HG03457 (cell line): ENCODE measurements around the gene PLCL2.

Source experiments
- ATAC-seq: cut with Tn5 transposase; IDR thresholded peaks from one replicate; pipeline ENCODE4 v1.9.1; 2021; ENCODE audit warnings: moderate number of reproducible peaks; ENCODE audit not compliant: unreplicated experiment

Gene PLCL2

DNA sequence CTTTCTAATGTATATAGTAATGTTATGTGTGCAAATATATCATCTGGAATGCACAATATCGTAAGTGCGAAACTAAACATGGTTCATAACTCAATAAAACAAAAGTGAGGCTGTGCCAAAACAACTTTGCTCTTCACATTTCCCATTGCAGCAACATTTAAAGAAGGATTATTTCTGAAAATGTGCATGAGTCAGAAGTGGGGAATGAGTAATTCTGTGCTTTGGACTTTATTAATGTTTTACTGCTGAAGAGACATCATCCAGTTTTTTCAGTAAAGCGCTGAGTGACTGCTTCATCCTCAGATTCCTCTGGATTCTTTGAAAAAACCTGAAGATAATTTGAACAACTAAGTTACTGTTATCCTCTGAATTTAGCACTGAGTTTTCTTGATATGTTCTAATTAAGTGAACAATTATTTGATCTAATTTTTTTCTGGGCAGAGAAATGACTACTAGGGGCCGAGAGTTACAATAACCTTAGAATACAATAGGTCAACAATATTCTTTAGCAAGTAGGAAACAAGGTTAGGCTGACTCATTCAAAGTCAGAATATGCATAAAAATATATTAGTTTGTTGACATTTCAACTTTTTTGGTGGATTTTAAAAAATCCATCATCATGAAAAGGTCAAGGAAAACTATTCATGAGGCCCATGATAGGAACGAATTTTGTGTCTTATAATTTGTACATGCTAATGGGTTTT lies 20.0 kb upstream of the PLCL2 start:
- ATAC-seq = no peak

- ATAC-seq = no peak
These were observed 19.4 kb upstream of the PLCL2 start for GRCh38 chr3:16865335-16865734.

GRCh38 chr3:16866571-16866970 lies 18.2 kb upstream of the PLCL2 start:
- ATAC-seq = no peak

GRCh38 chr3:16868513-16868912 lies 16.2 kb upstream of the PLCL2 start:
- no peak for ATAC-seq

- no peak for ATAC-seq
These were observed 15.3 kb upstream of the PLCL2 start for GRCh38 chr3:16869261-16870005.

GRCh38 chr3:16871915-16872842 lies 12.6 kb upstream of the PLCL2 start:
- no peak for ATAC-seq

DNA sequence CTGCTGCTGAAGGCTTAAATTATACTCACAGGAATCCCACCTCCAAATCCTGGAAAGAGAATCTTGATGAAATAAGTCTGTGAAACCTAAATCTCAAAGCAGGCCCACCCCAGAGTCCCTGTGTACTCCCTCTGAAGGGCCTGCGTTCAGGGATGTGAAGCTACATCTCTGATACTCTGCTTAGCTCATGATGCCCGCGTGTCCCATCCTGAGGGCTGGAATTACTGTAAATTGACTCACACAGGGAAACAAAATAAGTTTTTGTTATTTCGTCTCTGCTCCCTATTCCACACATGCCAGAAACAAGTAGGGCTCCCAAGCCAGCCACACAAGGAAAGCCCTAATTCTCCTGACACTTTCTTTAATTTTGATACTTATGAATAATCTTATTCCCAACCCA lies 10.9 kb upstream of the PLCL2 start:
- ATAC-seq = no peak

GRCh38 chr3:16875876-16876550 lies 8.7 kb upstream of the PLCL2 start:
- no peak for ATAC-seq

DNA sequence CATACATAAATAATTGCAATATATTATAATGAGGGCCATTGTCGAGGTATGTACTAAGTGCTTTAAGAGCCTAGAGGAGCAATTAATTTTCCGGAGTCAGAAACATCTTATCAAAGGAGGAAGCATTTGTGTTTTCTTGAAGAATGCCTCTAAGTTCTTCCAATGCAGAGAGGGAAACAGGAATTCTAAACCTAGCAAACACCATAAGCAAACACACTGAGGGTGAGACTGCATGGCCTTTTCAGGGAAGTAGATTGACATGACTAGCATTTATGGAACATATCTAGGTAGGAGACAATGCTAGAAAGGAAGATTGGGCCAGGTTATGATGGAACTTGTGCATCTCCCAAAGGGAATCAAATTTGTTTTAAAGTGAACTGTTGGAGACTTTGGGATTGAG lies 7.2 kb upstream of the PLCL2 start:
- ATAC-seq = no peak

- no peak for ATAC-seq
These were observed 6.8 kb upstream of the PLCL2 start for GRCh38 chr3:16877911-16878310.

GRCh38 chr3:16881896-16882630 lies 2.7 kb upstream of the PLCL2 start:
- no peak for ATAC-seq

GRCh38 chr3:16883057-16883722 lies 1.6 kb upstream of the PLCL2 start:
- no peak for ATAC-seq

DNA sequence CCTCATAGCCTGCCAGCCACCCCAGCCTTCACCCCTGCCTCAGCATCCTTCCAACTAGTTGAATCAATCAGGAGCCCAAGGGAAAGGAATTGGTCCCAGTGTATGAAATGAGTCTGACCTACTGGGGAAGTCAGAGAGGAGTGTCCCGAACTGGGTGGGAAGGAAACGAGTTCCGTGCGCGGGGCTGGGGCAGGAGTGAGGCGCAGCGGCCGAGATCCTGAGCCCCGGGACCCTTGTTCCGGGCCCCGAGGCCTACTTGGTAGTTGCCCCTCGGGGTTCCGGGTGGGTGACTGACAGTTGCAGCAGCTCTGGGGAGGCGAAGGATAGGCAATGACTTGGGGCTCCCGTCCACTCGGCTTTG lies 1.1 kb upstream of the PLCL2 start:
- no peak for ATAC-seq

DNA sequence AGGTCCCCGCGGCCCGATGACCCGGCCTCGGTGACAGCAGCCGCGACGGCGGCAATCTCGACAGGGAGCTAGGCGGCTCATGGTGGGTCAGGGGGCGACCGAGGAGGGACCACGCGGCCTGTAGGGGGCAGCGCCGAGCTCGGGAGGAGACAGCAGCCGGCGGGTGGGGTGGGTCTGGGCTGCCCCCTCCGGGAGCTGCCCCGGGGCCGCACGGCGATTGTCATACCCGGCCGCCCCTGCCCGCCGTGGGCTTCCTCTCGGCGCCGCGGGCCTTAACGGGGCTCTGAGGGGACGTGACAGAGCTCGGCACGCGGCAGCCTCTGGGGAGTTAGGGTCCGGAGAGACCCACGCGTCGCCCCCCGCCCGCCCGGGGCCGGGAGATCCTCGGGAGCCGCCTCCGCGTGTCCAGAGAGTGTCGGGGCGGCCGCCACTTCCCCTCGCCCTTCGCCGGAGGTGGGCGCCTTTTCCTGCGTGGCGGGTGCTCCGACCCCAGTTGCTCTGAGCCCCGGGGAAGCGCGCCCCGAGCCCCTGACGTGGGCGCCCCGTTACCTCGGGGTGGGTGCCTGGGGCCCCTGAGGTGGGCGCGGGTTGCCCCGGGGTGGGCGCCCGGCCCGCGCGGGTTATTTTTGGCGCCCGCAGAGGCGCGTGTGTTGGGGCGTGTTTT lies 539 bp upstream of the PLCL2 start:
- peak; percentile 35 for ATAC-seq

- ATAC-seq = peak; percentile 27
These were observed 993 bp downstream of the PLCL2 start for GRCh38 chr3:16885593-16886302.

GRCh38 chr3:16886303-16886683 lies 1.5 kb downstream of the PLCL2 start:
- ATAC-seq = no peak

- no peak for ATAC-seq
These were observed 2.4 kb downstream of the PLCL2 start for GRCh38 chr3:16887130-16887529.

- ATAC-seq = no peak
These were observed 3.6 kb downstream of the PLCL2 start for GRCh38 chr3:16888356-16888755.
